HG03558 (cell line): Measurements from ENCODE around the gene CALCOCO1.
"Not testable (repeated sequence)": the region's sequence is repeated elsewhere in the genome, so short reads cannot be mapped to it uniquely, and the experiment has no call there.

Experiments used
- ATAC-seq: cut with Tn5 transposase; IDR thresholded peaks from one replicate; pipeline ENCODE4 v1.9.1; 2021; ENCODE audit warnings: moderate number of reproducible peaks; ENCODE audit not compliant: unreplicated experiment; ENCODE audit errors: extremely low read depth

Gene CALCOCO1

DNA sequence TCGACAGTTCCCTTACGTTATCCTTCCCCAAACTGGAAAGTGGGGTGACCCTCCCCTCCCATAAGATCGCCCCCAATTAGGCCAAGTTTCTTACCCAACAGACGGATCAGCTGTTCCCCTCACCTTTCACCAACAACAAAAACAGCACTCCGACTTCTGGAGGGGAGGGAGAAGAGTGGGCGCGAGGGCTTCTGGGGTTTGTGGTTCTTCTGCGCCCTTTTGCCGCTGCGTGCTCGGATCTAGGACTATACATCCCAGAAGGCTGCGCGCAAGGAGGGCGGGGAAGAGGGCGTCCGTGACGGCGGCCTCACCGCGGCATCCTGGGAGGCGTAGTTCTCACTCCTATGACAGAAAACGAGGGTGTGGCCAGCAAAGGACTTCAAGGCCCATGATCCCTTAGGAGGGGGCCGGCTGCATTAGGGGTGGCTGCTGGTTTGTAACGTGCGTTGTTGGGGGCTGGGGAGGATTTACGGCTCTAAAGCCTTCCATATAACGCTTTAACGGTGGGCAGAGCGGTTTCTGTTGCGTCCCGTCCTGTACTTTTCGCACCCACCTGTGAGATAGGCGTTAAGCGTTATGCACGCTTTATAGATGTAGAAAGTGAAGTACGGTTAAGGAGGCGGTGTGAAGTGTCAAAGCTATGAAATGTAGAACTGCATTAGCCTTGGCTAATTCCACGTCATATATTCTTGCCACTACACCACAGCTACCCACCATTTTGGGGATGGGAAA, at the start of gene CALCOCO1:
Gene CALCOCO1 (minus strand): TSS at position 143 of the 732 bp plus-strand sequence. CDS start 2,210 bp downstream, outside the sequence.
- ATAC-seq: peak; percentile 95

DNA sequence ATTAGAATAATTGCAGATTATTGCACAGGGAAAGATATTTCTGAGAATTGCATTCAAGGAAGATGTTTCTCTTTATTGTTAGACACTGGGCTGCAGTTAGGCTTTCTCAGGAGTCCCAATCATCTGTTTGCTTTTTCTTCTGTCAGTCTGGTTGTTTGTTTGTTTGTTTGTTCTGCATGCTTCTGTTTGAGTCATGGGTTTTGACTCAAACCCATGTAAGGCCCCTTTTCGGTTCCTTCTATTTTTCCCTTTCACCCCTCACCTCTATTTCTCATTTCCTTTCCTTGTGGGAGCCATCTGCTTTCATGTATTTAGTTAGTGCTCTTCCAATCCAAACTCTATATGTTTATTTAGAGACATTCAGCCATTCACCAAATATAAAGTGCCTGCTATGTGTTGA, 49.6 kb upstream of the CALCOCO1 start:
- ATAC-seq: no peak

- ATAC-seq: no peak
Observed at GRCh38 chr12:53775478-53776145, 48.4 kb upstream of the CALCOCO1 start.

DNA sequence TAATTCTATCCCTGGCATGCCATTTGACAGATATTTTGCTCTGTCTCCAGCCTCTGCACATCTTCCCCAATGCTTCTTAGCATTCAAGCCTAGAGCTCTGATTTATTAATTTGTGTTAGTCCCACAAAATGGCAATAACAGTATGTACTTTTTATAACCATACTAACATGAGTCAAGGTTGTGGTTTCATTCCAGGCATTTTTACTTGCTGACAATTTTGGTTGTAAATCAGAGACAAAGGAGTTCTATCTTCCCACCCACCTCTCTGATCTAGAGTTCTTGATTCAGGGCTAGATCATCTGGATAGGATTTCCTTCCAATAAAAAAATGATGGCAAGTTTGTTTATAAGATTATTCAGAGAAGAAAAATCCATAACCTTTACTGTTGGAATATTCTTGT, 43.0 kb upstream of the CALCOCO1 start:
- no peak for ATAC-seq

DNA sequence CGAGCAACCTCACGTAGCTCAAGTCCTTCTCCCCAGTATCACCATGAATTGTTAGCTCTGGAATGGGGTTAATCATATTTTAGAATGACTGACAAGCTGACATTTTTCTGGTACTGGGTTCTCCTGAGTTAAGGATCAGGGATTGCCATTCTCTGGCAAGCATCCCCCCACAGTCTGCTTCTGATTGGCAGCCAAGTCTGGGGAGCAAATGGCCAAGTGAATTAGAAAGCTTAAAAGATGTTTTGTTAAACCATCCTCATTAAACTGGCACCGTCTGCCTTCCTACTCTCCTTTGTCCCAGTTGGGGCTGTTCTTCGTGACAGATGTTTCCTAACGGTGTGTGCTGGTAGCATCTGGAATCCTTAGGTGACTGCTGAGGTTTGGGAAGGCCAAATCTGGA, 41.7 kb upstream of the CALCOCO1 start:
- ATAC-seq: no peak

DNA sequence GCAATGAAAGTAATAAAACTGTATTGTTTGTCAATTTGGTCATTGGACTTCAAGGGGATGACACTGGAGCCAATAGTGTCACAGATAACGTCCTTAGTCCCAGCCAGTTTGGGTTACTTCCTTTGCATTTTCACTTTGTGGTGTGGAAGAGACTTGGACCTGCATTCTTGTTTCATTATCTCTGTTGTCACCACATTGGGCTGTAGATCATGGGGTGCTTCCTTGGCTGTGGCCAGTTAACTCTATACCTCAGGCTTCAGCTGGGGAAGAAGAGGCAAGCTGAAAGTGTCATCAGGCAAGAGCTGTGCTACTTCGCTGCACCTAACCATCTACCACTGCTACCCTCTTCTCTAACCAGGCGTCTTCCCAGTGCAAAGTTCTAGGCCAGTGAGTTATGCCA, 39.6 kb upstream of the CALCOCO1 start:
- ATAC-seq: no peak

- no peak for ATAC-seq
Observed at GRCh38 chr12:53765891-53766290, 38.6 kb upstream of the CALCOCO1 start.

- no peak for ATAC-seq
Observed at GRCh38 chr12:53764615-53765014, 37.4 kb upstream of the CALCOCO1 start.

- ATAC-seq: not testable (repeated sequence)
Observed at GRCh38 chr12:53762793-53763192, 35.5 kb upstream of the CALCOCO1 start.

GRCh38 chr12:53761306-53761705, 34.1 kb upstream of the CALCOCO1 start:
- ATAC-seq: no peak

- ATAC-seq: no peak
Observed at GRCh38 chr12:53759261-53759660, 32.0 kb upstream of the CALCOCO1 start.

DNA sequence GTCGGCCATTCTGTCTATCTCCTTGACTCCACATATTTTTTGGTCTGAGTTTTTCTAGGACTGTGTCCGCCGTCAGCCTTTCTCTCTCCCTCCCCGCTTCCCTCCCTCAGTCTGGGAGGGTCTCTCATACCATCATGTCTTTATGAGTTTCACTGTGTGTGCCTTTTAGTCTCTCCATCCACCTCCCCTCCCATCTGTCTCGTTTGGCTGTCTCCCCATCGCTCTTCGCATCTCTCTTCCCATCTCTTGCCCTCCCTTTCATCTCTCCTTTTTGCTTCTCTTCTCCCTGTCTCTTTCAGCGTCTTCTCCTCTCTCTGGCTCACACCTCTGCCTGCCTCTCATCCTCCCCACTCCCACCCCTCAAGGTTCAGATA, 31.5 kb upstream of the CALCOCO1 start:
- ATAC-seq: no peak

DNA sequence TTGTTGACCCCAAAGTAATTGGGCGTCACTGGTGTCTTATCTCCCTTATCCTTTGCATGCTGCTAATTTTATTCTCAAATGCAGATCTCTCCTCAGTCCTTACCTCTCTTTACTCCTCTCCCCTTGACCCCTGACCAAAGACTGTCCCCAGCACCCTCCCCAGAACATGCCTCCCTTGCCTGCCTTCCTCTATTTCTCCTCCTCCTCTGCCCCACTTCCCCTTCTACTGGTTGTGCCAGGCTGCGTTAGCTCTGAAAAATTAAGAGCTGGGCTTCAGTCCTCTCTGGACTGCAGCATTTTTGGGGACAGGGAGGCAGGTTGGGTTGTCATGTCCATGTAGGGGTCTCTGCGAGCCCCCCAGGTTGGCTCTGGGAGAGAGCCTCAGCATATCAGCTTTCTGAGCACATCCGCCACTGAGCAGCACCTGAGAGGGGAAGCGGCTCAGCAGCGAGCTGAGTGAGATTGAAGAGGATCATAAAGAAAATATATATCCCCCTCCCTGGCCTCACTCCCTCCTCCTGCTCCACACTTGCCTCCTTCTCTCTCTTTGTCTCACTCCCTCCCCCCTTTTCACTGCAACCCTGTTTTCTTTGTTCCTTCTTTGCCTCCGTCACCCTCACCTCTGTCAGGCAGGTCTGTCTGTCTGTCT, 31.0 kb upstream of the CALCOCO1 start:
- no peak for ATAC-seq

DNA sequence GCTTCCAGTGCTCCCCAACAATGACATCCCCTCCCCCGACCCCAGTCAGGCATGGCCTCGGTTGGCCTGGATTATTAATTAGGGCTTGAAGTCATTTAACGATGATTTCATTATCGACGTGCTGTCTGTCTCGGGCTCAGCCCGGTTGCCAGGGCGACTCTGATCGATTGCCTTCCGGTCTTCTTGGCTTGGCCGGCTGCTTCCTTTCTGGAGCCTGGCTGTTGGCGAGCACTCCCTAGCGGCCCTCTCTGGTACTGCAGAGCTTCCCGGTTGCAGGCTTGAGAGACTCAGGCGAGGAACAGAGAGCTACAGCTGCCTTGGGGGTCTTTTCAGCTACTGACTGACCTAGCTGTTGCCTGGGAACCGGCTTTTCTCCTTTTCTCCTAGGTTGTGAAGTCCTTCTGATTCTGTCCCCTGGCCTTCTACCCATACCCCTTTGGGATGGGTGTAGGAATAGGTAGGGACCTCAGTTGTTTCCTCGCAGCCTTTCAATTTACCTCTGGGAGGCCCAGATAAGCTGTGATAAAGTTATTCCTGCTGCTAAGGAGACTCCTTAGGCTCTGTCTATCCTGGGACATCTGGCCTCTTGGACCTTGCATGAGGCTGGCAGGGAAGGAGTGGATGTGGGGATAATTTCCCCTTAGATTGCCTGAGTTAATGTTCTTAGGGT, 30.0 kb upstream of the CALCOCO1 start:
- ATAC-seq: peak; percentile 43

DNA sequence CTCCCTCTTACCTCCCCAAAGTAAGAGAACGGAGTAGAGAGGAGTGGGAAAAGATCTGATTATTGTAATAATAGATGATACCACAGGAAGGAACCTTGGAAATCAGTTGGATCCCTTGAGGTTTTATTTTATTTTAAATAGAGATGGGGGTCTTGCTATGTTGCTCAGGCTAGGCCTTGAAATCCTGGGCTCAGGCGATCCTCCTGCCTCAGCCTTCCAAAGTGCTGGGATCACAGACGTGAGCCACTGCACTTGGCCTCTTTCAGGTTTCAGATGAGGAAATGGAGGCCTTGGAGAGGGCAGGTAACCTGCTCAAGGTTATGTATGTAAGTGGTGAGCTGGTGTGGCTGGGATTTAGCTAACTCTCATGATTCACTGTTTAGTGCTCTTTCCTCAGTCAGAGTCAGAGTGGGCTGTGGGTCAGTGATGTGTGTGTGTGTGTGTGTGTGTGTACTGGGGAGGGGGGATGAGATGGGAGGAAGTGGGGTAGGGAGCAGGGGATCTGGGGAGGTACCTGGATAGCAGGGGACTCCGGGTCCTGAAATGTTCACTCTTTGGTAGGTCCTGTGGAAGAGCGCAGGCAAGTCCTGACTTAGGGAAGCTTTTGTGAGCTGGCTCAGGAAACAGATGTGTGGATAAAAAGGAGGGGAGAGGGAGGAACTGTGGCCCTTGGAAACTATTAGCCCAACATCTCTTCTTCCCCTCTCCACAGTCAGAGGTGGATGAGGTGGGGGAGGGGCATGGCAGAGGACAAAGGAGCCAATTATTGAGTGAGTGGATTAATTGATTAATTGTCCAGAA, 29.2 kb upstream of the CALCOCO1 start:
- ATAC-seq: no peak

GRCh38 chr12:53755893-53756292, 28.6 kb upstream of the CALCOCO1 start:
- ATAC-seq: no peak

- ATAC-seq: no peak
Observed at GRCh38 chr12:53755451-53755891, 28.2 kb upstream of the CALCOCO1 start.

DNA sequence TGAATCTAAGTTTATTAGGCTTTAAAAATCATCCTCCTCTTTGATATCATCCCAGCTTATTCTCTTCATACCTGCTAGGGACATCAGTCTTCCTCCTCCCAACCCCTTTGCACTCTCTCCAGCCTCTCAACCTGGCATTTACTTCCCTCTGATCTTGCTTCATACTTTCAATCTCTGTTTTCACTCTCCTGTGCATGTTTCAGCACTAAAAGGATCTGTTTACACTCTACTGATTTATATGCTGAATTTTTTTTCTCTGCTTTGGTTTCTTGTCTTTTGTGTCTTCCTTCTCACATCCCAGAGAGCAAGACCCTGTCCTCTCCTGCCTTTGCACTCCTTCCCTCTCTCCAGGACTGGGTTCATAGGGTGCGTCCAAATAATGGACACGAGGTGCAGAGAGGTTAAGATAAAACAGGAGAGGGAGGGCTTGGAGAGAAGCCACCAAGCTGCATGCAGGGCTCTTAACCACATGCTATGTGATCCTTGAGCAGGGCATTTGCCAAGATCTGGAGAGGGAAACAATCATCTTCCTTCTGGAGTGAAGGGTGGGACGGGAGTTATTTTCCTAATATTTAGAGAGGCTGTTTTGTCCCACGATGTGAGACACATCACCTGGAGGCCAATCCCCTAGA, 27.5 kb upstream of the CALCOCO1 start:
- no peak for ATAC-seq

- no peak for ATAC-seq
Observed at GRCh38 chr12:53754188-53754585, 26.9 kb upstream of the CALCOCO1 start.

GRCh38 chr12:53752621-53753020, 25.4 kb upstream of the CALCOCO1 start:
- no peak for ATAC-seq
